Epithelial cell of esophagus (primary cell): ENCODE measurements around the gene ANTKMT.

ENCODE experiments used
- DNase-seq: peaks from one replicate; pipeline ENCODE4 v3.0.0; 2010; ENCODE audit warnings: low read depth
- H3K4me3 ChIP-seq: 2 replicates; pipeline ENCODE4 v1.5.1; 2011; ENCODE audit warnings: mild to moderate bottlenecking, low read length, control low read depth
- TF ChIP-seq, protein P1 (sequence below): IDR thresholded peaks from 2 replicates; pipeline ENCODE4 v1.5.1; 2011; ENCODE audit warnings: low read depth, mild to moderate bottlenecking, low read length, control low read depth, inconsistent platforms; ENCODE audit not compliant: insufficient read depth; ENCODE audit errors: missing control alignments

The ANTKMT gene

DNA sequence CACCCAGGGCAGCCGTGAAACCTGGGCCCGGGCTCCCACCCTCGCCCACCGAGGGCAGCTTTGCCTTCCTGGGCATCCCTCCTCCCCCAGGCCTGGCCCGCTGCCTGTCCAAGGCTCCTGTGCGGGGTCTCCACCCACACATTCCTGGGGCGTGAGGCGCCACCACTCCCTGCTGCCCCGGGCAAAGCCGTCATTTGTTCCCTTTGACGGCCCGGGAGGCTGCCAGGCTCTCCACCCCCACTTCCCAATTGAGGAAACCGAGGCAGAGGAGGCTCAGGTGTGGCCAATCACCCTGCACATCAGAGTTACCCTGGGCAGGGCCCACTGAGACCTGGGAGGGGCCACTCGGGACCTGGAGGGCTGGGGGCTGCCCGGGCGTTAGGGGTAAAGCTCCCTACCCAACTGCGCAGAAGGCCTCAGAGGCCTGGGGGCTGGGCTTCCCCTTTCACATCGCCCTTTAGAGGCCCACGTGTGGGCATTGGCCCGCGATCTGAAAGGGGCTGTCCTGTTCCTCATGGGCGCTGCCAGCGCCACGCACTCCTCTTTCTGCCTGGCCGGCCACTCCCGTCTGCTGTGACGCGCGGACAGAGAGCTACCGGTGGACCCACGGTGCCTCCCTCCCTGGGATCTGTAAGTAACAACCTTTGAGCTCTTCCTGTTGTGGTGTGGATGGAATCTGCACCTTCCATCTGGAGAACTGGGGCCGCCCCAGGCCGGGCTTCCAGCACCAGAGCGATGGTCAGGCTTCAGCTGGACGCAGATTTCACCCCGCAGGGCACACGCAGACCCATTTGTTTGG, 39.8 kb downstream of the ANTKMT start, which contains the start of gene MSLN:
Gene MSLN (plus strand): TSS at position 190 of the 799 bp plus-strand sequence. CDS start 1,947 bp downstream, outside the sequence.
- TF ChIP-seq, protein P1, sequence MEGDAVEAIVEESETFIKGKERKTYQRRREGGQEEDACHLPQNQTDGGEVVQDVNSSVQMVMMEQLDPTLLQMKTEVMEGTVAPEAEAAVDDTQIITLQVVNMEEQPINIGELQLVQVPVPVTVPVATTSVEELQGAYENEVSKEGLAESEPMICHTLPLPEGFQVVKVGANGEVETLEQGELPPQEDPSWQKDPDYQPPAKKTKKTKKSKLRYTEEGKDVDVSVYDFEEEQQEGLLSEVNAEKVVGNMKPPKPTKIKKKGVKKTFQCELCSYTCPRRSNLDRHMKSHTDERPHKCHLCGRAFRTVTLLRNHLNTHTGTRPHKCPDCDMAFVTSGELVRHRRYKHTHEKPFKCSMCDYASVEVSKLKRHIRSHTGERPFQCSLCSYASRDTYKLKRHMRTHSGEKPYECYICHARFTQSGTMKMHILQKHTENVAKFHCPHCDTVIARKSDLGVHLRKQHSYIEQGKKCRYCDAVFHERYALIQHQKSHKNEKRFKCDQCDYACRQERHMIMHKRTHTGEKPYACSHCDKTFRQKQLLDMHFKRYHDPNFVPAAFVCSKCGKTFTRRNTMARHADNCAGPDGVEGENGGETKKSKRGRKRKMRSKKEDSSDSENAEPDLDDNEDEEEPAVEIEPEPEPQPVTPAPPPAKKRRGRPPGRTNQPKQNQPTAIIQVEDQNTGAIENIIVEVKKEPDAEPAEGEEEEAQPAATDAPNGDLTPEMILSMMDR = no peak
- no peak within 1 kb of the TSS for H3K4me3 ChIP-seq
- peak; percentile 76 for DNase-seq

DNA sequence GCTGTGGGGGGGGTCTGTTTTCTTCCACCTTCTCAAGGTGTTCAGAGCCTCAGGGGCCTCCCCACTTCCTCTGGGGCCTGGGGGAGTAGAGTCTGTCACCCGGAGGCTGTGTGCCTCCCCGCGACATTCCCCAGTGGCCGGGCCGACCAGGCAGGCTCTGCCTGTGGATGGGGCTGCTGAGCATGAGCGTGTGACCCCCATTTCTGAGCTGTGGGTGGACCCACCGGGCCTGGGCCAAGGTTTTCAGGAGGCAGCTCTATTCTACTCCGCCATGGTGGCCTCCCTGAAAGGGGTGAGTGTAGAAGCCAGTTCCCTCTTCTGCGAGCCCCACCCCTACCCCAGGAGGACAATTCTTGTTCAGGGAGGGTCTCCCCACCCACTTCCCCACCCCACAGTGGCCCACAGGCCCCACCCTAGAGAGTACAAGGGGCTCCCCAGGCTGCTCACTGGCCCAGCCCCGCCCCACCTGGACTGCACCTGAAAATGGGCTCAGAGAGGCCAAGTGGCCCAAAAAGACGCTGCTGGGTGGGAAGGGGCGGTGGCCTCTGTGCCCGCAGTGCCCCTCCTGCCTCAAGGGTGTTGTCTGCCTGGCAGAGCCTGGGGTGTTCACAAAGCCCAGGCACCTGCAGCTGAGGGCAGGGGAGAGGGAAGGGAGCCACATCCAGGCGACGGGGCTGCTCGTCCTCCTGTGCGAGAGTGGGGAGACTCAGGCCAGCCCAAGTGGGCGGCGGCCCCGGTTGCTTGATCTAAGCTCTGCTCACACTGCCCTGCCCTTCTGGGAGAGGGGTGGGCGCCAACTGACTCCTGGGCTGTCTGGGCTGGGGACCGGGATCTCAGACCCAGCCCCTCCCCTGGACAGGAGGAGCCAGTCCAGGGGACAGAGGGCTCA, 40.9 kb downstream of the ANTKMT start:
- H3K4me3 ChIP-seq = no peak overlapping the region
- DNase-seq = no peak
- TF ChIP-seq, protein P1 = no peak

DNA sequence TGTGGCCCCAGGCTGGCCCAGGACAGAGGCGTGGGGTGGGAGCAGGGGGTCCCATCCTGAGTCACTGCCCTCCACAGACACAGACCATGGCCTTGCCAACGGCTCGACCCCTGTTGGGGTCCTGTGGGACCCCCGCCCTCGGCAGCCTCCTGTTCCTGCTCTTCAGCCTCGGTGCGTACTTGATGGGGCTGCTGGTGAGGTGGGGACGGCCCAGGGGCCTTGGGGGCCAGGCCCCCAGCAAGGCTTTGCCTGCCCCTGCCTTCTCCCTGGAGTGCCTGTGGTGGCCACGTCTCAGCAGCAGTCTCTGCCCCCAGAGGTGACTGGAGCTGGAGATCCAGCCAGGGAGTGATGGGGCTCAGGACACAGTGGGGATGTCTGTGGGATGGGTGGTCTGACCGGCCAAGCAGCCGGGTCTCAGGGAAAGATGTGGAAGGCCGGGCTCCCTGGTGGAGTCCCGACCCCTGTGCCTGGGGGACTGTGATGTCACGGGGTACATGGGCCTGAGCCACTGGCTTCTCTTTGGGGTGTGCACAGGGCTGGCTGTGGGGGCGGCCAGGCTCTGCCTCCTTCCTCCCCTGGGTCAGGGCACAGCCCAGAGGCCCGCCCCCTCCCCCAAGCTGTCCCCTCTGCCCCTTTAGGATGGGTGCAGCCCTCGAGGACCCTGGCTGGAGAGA, 41.8 kb downstream of the ANTKMT start:
- H3K4me3 ChIP-seq = no peak overlapping the region
- TF ChIP-seq, protein P1 = no peak
- no peak for DNase-seq

DNA sequence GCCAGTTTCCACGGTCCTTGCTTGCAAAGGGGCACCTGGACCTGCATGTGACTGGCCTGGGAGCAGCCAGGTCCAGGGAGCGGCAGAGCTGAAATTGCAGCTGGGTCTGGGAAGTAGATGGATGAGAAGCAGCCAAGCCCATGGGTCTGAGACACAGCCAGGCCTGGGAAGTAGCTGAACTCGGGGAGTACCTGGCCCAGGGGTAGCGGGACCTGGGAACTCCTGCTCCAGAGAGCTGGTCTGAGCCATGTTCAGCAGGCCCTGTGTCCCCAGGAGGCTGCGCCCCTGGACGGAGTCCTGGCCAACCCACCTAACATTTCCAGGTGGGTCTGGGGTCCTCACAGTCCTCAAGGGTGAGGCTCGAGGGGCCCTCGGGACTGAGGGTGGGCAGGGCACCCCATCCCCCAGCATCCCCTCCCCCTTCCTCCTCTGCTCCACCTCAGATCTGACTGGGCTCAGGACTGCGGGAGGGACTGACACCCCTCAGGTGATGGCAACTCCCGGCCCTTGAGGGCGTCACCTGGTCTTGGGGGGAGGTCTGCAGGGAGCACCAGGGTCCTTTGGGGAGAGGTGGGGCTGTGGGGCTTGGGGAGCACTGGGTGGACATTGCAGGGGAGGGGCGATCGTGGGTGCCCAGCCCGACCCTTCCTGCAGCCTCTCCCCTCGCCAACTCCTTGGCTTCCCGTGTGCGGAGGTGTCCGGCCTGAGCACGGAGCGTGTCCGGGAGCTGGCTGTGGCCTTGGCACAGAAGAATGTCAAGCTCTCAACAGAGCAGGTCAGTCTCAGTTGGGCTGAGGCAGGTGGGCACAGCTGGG, 42.6 kb downstream of the ANTKMT start:
- TF ChIP-seq, protein P1 = no peak

DNA sequence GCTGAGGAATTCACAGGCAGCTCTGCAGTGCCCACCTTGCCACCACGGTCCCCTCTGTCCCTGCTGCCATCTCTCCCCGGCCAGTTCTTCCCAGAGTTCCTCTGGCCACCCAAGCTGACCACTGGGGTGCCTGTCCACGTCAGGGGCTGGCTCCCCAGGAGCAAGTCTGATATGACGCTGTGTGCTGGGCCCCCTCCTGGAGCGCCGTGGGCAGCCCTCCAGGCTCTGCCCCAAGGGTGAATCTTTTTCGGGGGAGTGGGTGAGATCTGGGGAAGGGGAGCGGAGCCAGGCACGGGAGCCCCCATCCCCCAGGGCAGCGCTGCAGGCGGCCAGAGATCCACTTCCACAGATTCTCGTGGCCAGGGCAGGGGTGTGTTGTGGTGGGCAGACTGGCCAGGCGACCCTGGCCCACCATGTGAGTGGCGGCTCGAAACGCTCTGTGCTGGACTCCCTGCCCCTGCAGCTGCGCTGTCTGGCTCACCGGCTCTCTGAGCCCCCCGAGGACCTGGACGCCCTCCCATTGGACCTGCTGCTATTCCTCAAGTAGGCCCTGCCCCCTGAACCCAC, 43.3 kb downstream of the ANTKMT start:
- no peak for DNase-seq
- no peak overlapping the region for H3K4me3 ChIP-seq
- TF ChIP-seq, protein P1 = no peak

More for the DNA sequence above, 42.6 kb downstream of the ANTKMT start:
- no peak overlapping the region for H3K4me3 ChIP-seq
- DNase-seq = no peak
